ENCODE measurements around the gene TIAM2. TPM values are rescaled to one million over a fixed set of nuclear protein-coding genes. Genes with fewer than 3 reads are reported as not detected.

TIAM2 gene
- total RNA-seq, 1 donor from 2014 or later: 18.1 TPM

DNA sequence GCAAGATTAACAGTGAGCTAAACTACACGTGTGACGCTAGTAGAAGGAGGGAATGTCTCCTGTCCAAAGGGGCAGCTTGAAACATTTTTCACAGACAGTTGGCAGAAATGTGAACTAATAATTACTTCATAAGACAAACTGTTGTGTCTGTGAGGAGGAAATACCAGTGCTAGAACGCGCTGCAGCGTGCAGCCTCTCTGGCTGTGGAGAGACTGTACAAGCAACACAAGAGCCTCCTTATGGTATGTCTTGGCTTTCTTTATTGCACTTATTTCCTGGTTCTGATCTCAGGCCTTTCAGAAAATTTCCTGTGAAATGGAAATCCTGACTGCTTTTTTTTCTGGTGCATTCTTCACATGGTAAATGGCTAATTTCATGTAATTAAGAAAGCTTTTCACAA, 25.3 kb upstream of the TIAM2 start:
- DNase-seq (ENCODE audit: low spot score in 2 of 2, unreplicated experiment in 2 of 2): no peak
- H3K9me3 Mint-ChIP-seq: no peaks in the 10 kb centered on the region
- TF ChIP-seq, protein P1, sequence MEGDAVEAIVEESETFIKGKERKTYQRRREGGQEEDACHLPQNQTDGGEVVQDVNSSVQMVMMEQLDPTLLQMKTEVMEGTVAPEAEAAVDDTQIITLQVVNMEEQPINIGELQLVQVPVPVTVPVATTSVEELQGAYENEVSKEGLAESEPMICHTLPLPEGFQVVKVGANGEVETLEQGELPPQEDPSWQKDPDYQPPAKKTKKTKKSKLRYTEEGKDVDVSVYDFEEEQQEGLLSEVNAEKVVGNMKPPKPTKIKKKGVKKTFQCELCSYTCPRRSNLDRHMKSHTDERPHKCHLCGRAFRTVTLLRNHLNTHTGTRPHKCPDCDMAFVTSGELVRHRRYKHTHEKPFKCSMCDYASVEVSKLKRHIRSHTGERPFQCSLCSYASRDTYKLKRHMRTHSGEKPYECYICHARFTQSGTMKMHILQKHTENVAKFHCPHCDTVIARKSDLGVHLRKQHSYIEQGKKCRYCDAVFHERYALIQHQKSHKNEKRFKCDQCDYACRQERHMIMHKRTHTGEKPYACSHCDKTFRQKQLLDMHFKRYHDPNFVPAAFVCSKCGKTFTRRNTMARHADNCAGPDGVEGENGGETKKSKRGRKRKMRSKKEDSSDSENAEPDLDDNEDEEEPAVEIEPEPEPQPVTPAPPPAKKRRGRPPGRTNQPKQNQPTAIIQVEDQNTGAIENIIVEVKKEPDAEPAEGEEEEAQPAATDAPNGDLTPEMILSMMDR (IDR thresholded peaks at IDR 0.05; ENCODE audit: unreplicated experiment): no peak
- peaks cover 4% of the 10 kb centered on the region for H3K36me3 Mint-ChIP-seq
- peak overlapping the region; percentile 81 for H3K27ac Mint-ChIP-seq
- H3K4me3 Mint-ChIP-seq: no peak overlapping the region
- no peaks in the 10 kb centered on the region for H3K27me3 Mint-ChIP-seq (ENCODE audit: low read depth)
- H3K4me1 Mint-ChIP-seq: peaks cover 7% of the 10 kb centered on the region

DNA sequence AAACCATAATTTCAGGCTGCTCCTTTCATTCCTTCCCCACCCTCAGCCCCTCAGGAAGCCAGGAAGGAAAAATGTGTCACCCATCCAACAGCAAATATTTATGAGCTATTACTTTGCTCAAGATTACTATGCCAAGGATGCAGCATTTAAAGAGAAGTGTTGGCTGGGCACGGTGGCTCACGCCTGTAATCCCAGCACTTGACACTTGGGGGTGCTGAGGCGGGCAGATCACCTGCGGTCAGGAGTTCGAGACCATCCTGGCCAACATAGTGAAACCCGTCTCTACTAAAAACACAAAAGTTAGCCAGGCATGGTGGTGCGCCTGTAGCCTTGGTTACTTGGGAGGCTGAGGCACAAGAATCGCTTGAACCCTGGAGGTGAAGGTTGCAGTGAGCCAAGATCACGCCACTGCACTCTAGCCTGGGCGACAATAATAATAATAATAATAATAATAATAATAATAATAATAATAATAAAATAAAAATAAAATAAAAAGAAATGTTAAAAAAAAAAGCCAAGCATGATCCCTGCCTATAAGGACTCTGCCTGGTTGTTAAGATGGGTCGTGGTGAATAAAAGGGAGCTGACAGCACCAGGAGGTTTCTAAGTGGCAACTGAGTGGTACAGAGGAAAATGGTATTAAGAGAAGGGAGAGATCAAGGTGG, 20.5 kb upstream of the TIAM2 start:
- Mint-ChIP-seq H3K4me3 (no peak overlapping the region), H3K9me3 (peaks cover 4% of the 10 kb centered on the region), H3K4me1 (peaks cover 6% of the 10 kb centered on the region), H3K27ac (no peak overlapping the region), H3K27me3 (ENCODE audit: low read depth) (no peaks in the 10 kb centered on the region), H3K36me3 (no peaks in the 10 kb centered on the region)
- no peak for DNase-seq (ENCODE audit: low spot score in 2 of 2, unreplicated experiment in 2 of 2)
- TF ChIP-seq, protein P1 (IDR thresholded peaks at IDR 0.05; ENCODE audit: unreplicated experiment): no peak

DNA sequence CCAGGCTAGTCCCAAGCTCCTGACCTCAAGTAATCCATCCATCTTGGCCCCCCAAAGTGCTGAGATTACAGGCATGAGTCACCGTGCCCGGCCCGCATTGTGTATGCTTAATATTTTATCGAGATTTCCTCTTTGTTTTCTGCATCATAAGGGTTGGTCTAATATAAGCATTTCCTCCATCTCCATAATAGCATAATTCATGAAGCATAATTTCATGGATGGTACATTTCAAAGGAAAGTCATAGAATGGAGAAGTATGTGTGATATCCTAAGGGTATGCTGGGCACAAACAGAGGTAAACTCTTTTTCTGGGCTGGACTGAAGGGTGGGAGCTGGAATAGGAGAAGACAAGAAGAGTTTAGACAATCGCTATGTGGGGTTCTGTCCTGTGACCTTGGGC, 17.5 kb upstream of the TIAM2 start:
- TF ChIP-seq, protein P1 (IDR thresholded peaks at IDR 0.05; ENCODE audit: unreplicated experiment): no peak

DNA sequence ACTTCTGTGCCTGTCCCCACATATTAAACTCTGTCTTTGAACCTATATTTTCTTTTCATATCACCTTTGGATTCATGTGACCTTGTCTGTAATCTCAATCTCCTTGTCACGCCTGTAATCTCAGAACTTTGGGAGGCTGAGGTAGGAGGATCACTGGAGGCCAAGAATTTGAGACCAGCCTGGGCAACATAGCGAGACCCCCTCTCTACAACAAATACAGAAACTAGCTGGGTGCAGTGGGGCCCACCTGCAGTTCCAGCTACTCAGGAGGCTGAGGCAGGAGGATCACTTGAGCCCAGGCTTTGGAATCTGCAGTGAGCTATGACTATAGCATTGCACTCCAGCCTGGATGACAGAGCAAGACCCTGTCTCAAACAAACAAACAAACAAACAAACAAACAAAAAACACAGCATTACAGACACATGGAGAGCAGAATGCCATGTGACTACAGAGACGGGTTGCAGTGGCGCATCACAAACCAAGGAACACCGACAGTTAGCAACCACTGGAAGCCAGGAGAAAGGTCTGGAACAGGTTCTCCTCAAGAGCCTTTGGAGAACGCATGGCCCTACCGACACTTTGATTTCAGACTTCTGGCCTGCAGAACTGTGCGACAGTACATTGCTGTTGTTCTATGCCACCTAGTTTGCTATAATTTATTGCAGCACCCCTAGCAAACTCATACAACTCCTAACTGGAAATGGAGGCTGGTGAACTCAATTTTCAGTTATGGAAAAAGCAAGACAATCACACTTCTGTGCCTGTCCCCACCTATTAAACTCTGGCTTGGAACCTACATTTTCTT, 14.6 kb upstream of the TIAM2 start:
- Mint-ChIP-seq H3K4me3 (no peak overlapping the region), H3K9me3 (peaks cover 4% of the 10 kb centered on the region), H3K27ac (no peak overlapping the region), H3K27me3 (ENCODE audit: low read depth) (no peaks in the 10 kb centered on the region), H3K4me1 (no peaks in the 10 kb centered on the region), H3K36me3 (no peaks in the 10 kb centered on the region)
- TF ChIP-seq, protein P1 (IDR thresholded peaks at IDR 0.05; ENCODE audit: unreplicated experiment): no peak
- no peak for DNase-seq (ENCODE audit: low spot score in 2 of 2, unreplicated experiment in 2 of 2)

More for the DNA sequence above, 17.5 kb upstream of the TIAM2 start:
- Mint-ChIP-seq H3K4me3 (no peak overlapping the region), H3K4me1 (no peaks in the 10 kb centered on the region), H3K9me3 (peaks cover 4% of the 10 kb centered on the region), H3K36me3 (no peaks in the 10 kb centered on the region), H3K27ac (no peak overlapping the region), H3K27me3 (ENCODE audit: low read depth) (no peaks in the 10 kb centered on the region)
- no peak for DNase-seq (ENCODE audit: low spot score in 2 of 2, unreplicated experiment in 2 of 2)

DNA sequence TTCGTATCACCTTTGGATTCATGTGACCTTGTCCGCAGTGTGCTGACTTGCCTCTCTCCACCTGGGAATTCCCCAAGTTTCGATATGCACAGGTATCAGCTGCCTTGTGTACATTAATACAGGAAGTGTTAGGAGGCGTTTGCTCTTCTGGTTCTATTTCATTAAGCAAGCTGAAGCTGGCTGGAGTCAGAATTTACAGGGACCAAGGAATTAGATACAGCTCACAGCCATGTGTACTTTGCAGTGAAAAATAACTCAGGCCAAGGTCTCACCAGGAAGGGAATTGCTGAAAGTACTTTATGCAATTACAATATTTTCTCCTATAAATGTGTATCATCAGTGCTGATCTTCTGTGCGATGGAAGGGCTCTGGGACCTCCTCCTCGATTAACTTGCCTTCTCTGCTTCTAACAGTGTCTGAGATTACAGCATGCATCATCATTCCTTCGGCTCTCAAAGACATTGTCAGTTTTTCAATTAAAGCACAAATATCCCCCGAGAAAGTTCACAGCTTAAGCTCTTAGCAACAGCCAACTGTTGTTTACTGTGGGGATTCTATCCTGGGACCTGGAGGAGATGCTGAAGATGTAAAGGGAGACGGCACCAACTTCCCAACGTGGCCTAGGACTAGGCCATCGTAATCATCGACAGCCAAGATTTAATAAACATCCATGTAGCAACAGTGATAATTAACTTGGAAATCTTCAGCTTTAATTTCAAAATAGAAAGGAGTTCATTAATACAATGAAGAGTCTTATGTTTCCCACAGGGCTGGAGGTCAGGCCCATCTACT, 13.8 kb upstream of the TIAM2 start:
- Mint-ChIP-seq H3K36me3 (no peaks in the 10 kb centered on the region), H3K27ac (peak overlapping the region; percentile 35), H3K27me3 (ENCODE audit: low read depth) (no peaks in the 10 kb centered on the region), H3K9me3 (peaks cover 3% of the 10 kb centered on the region), H3K4me3 (no peak overlapping the region), H3K4me1 (no peaks in the 10 kb centered on the region)
- DNase-seq (ENCODE audit: low spot score in 2 of 2, unreplicated experiment in 2 of 2): no peak
- TF ChIP-seq, protein P1 (IDR thresholded peaks at IDR 0.05; ENCODE audit: unreplicated experiment): no peak

Data from mesothelial cell of epicardium (in vitro differentiated cells).